Right renal cortex interstitium (tissue), 3 donors: Measurements from ENCODE around the gene ZMYM1. TPM values are rescaled to one million over a fixed set of nuclear protein-coding genes. Genes with fewer than 3 reads are reported as not detected.

Experiments used
- polyA plus RNA-seq, 3 donors: library from polyadenylated mRNA; unstranded; fragments of 120-200 nt; gene quantifications; one replicate each; pipeline ENCODE4 v1.2.1, GENCODE V29; 2013; ENCODE audit not compliant: insufficient read length in 3 of 3

ZMYM1 gene
- polyA plus RNA-seq, 3 donors: 16.2 to 17.9 (median 16.5) TPM

Other genes starting within 250 kb of the ZMYM1 start
- gene SMIM12, start 219.6 kb upstream of the ZMYM1 start, polyA plus RNA-seq: 10 to 100 TPM; 32.9 to 36.7 (median 34.4) TPM
- 1 to 10 TPM; 1.4 to 2.0 (median 1.6) TPM for gene DLGAP3, start 149.7 kb upstream of the ZMYM1 start, polyA plus RNA-seq
- gene TMEM35B, start 94.0 kb upstream of the ZMYM1 start, polyA plus RNA-seq: 10 to 100 TPM; 31.8 to 33.1 (median 33.0) TPM
- gene ZMYM6, start 47.4 kb upstream of the ZMYM1 start, polyA plus RNA-seq: 10 to 100 TPM; 16.7 to 19.3 (median 16.7) TPM
- 100 to 1,000 TPM; 674 to 746 (median 720) TPM for gene SFPQ, start 113.8 kb downstream of the ZMYM1 start, polyA plus RNA-seq
- 10 to 100 TPM; 73.6 to 77.6 (median 76.9) TPM for gene ZMYM4, start 189.3 kb downstream of the ZMYM1 start, polyA plus RNA-seq